Measurements from ENCODE around the gene MAGEA10.
"Not testable (repeated sequence)": the region's sequence is repeated elsewhere in the genome, so short reads cannot be mapped to it uniquely, and the experiment has no call there.

MAGEA10 gene

DNA sequence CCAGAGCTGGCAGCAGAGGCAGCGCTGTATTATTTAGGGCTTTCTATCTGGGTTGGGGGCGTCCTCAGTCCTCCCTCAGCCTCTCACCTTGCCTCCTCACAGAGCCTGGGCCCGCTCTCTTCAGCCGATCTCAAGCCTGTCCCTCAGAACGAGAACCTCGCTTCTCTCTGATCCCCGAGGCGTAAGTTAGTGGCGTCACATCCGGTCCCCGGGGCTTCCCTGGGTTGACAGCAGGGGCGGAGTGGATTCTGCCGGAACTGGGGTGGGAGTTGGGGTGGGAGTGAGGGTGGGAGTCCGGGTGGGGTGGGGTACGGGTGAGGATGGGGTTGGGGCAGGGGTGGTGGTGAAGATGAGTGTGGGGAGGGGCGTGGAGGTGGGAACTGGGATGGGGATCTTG is at the start of gene MAGEA10:
MAGEA10 (minus strand) TSS at position 190 of the 397 bp plus-strand sequence. CDS start 2,957 bp downstream, outside the sequence.
- no peak for DNase-seq

DNA sequence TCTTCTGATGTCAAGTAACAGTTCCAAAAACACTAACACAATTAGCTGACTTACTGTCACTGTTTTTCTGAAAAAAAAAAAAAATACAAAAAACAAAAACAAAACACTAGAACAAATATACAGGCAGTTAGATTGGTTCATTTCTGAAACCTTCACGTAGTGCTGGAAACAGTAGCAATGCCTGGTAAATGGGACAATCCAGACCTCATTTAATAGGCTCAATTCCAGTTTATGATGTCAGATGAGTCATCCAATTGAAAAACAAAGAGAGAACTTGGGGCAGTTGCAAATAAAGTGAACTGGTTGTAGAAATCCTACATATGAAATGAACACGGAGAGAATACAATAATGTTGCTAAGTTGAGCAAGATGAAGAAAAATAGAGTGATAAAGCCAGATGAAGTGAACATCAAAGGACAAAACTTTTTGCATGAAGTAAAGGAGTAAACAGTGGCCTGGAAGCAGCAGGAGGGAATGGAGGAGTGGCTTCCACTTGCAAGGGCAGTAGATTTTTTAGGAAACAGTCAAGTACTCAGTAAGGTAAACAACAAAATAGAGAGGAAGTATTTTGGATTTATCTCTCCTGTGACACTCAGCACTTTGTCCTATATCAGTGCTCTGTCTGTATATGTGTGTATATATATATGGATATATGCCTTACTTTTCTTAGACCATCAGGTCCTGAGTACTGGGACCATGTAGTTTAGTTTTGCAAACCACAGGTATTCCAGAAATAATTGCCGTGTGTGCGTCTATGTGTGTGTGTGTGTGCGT is 39.3 kb upstream of the MAGEA10 start:
- DNase-seq = no peak

DNA sequence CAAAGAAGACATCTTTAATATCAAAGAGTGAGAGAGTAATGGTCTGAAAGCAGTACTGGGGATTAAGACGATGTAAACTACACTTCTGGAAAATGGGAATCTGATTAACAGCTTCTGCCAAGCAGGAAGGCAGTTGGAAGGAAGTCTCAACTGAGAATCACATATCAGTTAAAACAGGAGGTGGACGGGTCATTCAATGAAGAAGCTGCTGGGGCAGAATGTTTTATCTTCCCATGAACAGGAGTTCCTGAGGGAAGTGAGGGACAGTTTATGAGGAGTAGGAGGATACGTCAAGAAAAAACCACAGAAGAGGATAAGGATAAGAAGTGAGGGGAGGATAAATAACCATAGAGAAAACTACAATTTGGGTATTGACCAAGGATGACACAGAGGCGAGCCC is 38.7 kb upstream of the MAGEA10 start:
- no peak for DNase-seq

DNA sequence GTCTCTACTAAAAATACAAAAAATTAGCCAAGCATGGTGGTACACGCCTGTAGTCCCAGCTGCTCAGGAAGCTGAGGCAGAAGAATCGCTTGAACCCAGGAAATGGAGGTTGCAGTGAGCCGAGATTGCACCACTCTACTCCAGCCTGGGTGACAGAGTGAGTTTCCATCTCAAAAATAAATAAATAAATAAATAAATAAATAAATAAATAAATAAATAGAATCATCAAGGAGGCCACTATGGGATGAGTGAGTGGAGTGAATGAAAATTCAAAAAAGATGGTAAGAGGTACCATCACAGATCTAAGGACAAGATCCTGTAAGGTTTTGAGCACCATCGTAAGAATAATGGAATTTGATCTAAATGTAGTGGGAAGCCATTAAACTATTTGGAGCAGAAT is 37.5 kb upstream of the MAGEA10 start:
- DNase-seq = not testable (repeated sequence)

DNA sequence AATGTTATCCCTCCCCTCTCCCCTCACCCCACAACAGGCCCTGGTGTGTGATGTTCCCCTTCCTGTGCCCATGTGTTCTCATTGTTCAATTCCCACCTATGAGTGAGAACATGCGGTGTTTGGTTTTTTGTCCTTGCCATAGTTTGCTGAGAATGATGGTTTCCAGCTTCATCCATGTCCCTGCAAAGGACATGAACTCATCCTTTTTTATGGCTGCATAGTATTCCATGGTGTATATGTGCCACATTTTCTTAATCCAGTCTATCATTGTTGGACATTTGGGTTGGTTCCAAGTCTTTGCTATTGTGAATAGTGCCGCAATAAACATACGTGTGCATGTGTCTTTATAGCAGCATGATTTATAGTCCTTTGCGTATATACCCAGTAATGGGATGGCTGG is 35.5 kb upstream of the MAGEA10 start:
- not testable (repeated sequence) for DNase-seq

DNA sequence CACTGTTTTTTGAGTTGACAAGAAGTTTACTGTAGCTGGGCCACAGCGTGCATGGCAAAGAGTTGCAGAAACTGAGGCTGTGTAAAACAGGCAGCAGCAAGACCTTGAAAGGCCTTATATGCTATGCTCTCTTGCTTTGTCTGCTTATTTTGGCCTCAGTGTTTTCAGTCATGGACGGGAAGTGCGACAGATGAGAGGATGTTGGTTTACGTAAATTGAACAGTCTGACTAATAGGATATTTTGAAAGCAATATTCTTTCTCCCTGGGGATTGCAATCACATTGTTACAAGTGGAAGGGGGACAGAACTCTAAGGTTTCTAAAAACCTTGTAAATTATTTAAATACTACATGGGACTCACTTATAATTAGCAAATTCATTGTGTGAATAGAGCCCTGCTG is 32.2 kb upstream of the MAGEA10 start:
- DNase-seq = no peak

DNA sequence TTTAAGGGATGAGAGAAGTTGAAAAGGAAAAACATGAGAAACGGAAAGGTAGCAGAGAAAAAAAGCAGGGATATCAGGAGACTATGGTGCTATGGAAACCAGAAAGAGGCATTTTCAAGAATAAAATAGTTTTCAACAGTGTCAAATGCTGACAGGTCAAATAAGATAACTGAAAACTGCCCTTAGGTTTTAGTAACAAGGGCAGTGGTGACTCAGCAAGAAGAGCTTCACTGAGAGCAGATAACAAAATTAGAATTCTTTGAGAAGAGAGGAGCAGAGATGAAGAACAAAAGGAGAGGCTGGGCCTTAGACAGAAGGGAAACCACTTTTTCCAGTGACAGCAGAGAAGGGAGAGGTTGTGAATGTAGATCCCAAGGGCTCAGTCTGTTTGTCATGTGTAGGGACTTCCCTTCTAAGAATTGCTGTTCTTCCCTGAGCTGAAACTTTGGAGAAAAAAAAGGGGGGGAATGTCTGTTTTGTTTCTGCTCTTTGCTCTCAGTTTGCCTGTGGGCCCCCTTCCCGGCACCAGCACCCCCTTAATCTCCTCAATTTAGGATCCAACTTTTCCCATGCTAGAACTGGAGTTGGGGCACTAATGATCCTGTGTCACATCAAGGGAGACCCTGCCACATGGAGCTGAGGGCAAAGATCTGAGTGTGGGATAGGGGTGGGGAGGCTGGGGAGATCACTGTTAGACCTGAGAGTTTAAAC is 26.8 kb upstream of the MAGEA10 start:
- no peak for DNase-seq

DNA sequence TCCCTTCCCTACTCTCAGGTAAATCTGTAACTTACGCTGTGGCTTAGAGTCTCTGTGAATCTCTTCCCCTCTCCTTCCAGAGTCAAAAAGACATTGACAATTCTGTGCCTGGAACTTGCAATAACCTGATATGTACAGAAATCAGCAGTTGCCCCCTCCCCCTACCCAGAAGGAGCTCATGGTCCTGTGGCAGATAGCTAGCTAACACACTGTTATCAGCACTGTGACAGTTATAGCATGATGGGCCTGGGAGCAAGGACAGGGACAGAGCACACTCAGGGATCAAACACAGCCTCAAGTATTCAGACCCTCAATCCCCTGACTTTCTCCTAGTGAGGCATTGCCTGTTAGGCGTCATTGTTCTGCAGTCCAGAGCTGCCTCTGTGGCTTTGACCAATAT is 18.7 kb upstream of the MAGEA10 start:
- no peak for DNase-seq

DNA sequence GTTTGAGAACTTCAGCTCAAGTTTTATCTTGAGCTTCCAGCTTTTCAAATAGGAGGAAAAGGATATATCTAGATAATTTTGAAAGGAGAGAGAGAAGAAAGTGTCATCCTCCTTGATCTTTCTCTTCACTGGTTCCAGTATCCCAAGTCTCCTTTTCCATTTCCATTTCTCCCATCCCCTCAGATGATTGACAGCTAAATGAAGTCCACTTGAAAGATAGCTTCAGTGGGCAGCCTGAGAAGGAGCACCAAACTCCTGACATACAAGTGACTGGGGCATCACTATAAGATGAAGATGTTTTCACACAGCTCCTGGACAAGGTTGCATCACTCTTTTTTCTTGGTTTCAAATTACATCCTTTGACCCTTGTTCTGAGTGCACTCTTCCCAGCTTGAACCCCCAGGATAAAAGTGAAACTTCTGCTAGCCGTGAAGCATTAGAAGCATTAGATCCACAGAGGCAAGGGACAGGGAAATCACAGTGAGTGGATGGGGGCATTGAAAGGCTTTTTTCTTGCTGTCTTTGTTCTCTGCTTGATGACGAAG is 17.5 kb upstream of the MAGEA10 start:
- no peak for DNase-seq

DNA sequence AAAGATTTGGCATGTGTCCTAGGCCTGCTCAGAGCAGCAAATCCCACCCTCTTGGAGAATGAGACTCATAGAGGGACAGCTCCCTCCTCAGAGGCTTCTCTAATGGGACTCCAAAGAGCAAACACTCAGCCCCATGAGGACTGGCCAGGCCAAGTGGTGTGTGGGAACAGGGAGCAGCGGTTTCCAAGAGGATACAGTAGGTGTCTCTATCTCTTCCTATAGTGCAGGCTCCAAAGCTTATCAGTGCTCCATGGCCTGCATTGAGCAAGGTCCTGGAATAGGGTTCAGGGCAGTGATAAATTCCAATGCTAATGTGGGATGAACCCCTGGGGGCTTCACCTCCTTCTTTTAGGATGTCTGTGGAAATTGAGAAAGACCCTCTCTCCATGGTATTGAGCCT is 15.7 kb upstream of the MAGEA10 start:
- no peak for DNase-seq

DNA sequence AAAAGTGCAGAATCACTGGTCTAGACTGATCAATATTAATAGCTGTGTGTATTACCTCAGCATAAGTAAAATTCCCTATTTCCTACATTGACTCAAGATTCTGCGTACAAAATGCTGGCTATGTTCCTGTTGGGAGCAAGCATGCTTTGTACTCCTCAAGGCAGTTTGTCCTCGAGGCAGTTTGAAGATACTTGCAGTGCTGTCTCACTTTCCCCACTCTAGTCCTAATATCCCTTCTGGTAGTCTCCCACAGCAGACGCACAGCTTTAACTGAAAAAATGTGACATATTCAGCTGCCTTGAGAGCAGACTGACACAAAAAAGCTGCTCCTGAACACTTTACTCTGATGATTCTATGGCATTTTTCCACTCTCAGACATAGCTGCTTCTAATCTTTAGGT is 12.9 kb upstream of the MAGEA10 start:
- DNase-seq = no peak

DNA sequence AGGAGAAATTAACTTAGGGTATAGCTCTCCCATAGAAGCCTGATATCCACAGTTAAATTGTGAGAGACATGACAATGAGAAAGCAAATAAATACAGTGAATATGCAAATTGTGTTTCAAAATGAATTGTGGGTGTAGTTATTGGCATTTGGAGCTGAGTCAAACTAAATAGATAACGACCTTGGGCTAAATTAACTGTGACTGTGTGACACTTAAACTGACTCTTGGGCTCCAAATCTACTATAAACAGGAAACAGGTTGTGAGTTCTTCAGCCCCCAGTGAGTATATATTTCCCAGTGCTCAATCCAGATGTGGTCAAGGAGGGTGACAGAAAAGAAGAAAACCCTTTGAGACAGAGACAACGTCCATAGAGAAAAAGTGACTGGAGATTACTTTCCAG is 11.3 kb upstream of the MAGEA10 start:
- DNase-seq = no peak

DNA sequence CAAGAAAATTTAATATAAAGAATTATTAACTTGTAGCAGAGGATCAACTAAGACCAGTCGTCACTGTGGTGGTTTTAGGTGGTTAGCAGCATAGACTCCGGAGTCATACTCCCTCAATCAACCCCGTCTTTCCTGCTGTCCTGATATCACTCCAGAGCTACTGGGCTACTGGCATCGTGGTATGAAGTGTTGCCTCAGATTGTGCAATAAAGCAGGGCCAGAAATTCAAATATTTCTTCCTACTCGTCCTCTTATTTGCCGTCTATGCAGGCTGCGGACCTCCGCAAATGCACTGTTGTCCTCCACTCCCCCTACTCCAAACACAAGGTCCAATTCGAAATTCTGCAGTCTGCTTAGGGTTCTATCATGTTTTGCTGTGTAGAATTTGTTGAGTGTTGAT is 1.2 kb upstream of the MAGEA10 start:
- no peak for DNase-seq

DNA sequence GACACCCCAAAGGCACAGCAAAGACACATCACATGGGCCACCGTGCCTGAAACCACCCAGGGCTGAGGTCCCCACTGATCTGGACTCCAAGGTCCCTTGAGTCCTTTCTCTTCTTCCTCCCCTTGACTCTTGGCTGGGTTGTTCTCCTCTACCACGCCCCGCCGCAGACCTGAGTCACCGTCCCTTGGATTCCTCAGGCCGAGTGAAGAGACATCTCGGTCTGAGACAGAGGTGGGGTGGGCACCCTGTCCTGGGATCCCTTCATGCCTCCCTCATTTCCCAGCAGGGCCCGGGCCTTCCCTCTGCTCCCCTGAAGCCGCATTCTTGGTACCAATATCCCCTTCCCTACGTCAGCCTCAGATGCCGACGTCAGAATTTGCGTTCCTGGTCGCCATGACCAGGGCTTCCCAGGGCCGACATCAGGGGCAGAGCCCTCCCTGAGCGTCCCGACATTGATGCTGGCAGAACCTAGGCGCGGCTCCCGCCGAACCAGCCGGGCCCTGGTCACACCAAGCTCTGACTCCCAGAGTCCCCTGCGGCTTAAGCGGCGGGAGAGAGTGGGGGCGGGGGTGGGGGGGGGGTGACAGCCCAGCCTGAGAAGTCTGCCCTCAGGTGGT is 498 bp downstream of the MAGEA10 start:
- no peak for DNase-seq

DNA sequence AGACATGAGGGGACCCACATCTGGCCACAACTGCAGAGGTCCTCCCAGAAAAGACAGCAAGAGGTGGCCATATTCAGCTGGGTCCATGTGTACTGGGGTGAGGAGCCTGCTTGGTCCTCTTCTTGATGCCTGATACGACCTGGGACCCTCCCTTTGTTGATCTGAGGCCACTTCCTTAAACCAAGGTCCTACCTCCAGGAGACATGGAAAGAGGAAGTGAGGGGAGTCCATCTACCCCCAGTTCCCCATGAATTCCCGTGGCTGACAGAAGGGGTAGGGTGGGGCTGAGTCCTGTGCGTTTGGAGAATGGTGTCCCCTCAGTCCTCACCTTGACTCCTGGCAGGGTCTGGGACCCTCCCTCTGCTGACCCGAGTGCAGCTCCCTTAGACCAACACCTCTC is 2.1 kb downstream of the MAGEA10 start:
- DNase-seq = no peak

DNA sequence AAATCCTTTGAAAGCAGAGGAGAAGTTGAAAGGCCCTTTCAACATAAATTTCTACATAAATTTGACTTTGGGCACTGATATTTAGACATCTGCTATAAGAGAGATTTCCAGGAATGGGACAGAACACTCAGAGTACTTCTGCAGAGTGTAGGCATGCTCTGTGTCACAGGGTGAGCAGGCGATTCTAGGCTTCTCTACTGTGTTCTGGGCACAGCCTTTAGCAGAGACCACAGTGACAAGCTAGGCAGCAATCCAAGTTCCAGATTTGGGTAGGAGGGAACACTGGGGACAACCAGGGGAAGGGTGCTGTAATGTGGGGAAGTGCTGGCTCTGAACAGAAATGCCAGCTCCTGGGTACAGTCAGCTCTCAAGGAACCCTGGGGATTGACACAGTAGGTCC is 6.9 kb downstream of the MAGEA10 start:
- no peak for DNase-seq

DNA sequence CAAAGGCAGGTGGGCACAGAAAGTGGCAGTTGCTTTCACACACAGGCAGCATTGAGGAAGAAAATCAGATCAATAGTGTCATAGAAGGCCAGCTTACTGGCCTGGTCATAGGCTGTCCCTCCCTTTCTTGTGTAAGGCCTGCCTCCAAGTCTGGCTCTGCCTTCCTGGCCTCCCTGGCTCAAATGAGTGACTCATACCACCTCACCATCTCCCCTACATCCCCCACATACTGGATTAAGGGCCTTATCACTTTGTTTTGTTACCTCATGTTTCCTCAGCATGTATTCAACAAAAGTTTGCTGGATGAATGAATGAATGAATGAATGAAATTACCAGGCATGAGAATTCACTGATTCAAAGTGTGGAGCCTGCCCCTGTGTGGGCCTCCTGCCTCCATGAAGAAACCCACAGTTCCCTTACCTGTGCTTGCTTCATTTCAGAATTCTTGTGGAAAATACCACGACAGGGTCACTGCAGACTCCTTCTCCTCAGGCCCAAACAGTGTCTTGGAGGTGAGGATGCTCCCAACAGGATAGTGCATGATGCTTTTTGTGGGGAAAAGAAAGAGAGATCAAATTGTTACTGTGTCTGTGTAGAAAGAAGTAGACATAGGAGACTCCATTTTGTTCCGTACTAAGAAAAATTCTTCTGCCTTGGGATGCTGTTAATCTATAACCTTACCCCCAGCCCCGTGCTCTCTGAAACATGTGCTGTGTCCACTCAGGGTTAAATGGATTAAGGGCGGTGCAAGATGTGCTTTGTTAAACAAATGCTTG is 9.1 kb downstream of the MAGEA10 start:
- not testable (repeated sequence) for DNase-seq

DNA sequence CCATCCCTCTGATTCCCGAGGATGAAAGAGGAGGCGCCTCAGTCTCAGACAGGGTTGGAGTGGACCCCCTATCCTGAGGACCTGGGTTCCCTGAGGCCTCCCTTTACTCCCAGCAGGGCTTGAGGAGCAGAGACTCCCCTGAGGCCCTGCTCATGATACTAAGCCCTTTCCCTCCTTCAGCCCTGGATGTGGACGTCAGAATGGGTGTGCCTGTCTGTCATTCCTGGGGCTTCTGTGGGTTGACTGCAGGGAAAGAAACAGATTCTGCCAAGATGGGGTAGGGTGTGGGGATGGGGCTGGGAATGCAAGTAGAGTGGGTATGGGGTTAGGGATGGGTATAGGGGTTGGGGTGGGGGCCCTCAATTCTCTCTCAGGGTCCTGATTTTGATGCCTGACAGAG is 21.1 kb downstream of the MAGEA10 start:
- DNase-seq = no peak

DNA sequence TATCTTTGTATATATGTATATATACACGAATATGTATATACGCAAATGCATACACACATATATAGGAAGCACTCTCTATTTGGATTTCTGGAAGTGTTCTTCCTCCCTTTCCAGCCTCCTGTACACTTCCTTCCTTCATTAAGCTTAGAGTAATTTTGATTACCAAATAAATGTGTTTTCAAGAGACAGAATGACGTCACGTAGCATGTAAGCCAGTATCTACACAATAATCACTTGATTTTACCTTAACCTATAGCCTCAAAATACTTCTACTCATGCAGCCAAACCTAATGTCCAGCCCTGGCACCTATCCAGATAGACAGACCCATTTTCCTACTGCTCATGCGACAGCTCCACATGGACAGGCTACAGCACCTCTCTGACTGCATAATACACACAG is 29.9 kb downstream of the MAGEA10 start:
- DNase-seq = no peak

DNA sequence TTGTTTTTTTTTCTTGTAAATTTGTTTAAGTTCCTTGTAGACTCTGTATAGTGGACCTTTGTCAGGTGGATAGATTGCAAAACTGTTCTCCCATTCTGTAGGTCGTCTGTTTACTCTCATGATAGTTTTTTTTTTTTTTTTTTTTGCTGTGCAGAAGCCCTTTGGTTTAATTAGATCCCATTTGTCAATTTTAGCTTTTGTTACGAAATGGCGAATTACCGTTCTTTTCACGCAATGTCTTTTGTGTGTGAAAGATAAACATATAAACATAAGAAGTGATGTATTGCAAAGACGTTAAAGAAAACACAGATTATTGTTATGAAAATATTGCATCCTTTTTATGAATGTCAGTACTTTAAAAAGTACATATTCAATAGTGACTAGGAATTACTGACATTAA is 34.5 kb downstream of the MAGEA10 start:
- DNase-seq = no peak

DNA sequence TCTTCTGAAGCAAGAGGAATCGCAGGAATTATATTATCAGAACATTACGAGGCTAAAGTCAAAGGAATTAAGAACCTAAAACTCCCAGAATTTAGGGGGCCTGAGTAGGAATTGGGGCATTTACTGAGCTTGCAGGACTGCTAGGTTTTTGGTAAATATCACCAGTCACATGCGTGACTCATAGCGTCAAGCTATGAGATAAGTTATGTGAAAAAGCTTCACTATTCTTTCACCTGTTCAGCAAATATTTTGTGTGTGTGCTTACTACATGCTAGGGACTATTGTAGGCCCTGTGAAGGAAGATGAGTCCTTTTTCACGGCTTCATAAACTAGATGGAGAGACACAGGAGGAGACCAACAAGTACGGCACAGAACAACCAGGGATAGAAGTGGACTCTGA is 52.2 kb downstream of the MAGEA10 start:
- no peak for DNase-seq

Data from KG1 (cell line).